GM06990 (cell line): ENCODE data around the gene DLK1.

Experiments
- DNase-seq: peaks from one replicate; pipeline ENCODE4 v3.0.0-alpha.2; 2011; ENCODE audit not compliant: insufficient read length; ENCODE audit errors: extremely low read depth
- H3K27me3 ChIP-seq: replicated peaks from 2 replicates; pipeline ENCODE4 v1.6.0; 2011; ENCODE audit warnings: low read length; ENCODE audit not compliant: control insufficient read depth, insufficient read depth
- H3K36me3 ChIP-seq: 2 replicates; pipeline ENCODE4 v1.5.1; 2011; ENCODE audit warnings: low read length; ENCODE audit not compliant: control insufficient read depth, insufficient read depth
- H3K4me3 ChIP-seq: replicated peaks from 2 replicates; pipeline ENCODE4 v1.5.1; 2011; ENCODE audit warnings: low read depth, mild to moderate bottlenecking, control low read depth, low read length
- TF ChIP-seq, protein P1 (sequence below): IDR thresholded peaks from 2 replicates; pipeline ENCODE4 v1.5.1; 2011; ENCODE audit warnings: low read length, control low read depth, mild to moderate bottlenecking, inconsistent platforms; ENCODE audit not compliant: insufficient read depth, poor library complexity, severe bottlenecking

The DLK1 gene

DNA sequence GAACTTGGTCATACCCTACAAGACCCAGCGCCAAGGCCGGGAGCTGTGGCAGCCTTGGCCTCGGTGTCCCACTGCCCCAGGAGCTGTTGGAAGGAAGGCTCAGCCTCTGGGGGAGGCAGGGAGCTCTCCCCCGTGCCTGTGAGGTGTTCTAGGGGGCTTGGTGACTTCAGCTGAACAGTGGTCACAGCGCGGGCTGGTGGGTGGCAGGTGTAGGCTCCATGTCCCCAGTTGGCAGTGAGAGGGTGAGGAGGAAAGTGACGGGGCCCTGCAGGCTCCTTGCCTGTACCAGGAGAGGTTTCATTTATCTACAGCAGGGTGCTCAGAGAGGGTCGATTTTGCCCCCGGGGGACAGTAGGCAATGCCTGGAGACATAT is 47.5 kb downstream of the DLK1 start:
- no peak for DNase-seq
- TF ChIP-seq, protein P1, sequence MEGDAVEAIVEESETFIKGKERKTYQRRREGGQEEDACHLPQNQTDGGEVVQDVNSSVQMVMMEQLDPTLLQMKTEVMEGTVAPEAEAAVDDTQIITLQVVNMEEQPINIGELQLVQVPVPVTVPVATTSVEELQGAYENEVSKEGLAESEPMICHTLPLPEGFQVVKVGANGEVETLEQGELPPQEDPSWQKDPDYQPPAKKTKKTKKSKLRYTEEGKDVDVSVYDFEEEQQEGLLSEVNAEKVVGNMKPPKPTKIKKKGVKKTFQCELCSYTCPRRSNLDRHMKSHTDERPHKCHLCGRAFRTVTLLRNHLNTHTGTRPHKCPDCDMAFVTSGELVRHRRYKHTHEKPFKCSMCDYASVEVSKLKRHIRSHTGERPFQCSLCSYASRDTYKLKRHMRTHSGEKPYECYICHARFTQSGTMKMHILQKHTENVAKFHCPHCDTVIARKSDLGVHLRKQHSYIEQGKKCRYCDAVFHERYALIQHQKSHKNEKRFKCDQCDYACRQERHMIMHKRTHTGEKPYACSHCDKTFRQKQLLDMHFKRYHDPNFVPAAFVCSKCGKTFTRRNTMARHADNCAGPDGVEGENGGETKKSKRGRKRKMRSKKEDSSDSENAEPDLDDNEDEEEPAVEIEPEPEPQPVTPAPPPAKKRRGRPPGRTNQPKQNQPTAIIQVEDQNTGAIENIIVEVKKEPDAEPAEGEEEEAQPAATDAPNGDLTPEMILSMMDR, result no peak
- Histone ChIP-seq H3K4me3 (no peak overlapping the region), H3K36me3 (no peaks in the 10 kb centered on the region), H3K27me3 (no peaks in the 10 kb centered on the region)

DNA sequence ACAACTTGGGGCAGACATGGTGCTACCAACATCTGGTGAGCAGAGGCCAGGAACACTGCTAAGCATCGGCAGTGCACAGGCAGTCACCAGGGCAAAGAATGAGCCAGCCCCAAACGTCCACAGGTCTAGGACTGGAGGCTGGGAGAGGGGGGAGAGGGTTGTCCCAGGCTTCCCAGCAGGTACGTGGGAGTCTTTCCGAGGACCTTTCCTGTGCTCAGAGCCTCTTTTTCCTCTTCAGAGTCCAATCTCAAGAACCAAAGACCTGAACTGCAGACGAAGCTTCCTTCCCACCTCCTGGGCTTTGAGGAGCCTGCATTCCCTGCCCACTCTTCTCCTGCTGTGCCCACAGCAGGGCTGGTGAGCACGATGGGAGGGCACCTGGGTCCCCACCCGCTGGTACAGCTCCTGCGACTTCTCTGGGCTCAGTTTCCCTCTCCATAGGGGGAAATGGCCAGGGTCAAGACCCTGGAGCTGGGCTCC is 48.7 kb downstream of the DLK1 start:
- TF ChIP-seq, protein P1, result no peak
- no peaks in the 10 kb centered on the region; the same call in 1 of the 2 replicates for H3K27me3 ChIP-seq
- no peaks in the 10 kb centered on the region for H3K36me3 ChIP-seq
- no peak overlapping the region for H3K4me3 ChIP-seq
- DNase-seq, result no peak

DNA sequence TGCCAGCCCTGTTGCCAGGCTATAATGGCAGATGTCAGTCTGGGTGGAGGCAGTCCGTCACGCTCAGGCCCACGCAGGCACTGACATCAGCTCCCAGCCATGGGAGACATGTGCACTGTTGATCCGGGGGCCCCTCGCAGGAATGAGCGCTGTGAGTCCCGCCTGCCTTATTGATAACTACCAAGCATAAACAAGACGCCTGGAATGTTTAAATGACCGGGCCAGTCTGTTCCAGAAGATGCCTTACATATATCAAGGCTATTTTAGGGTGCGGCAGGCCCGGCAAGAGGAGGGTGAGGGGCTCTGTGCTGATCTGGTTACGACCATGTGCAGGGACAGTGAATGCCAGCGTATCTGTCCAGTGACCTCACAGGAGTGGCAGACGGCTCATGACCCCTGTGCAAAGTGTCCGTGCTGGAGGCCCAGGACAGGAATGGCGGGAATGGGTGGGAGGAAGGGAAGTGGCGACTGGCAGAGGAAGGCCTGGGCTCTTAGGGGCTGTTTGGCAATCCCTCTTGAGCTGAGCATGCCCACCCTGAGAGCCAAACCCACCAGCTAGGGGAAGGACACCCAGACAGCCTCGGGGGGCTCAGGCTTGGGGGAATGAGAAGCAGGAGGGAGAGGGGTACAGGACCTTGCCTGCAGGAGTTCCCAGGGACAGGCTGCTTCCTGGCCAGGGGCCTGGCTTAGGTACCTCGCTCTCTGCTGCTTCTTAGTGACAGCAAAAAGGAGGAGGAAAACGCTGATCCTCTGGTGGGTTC is 49.3 kb downstream of the DLK1 start:
- Histone ChIP-seq H3K4me3 (no peak overlapping the region), H3K27me3 (no peaks in the 10 kb centered on the region; the same call in 1 of the 2 replicates), H3K36me3 (no peaks in the 10 kb centered on the region)
- TF ChIP-seq, protein P1, result no peak
- no peak for DNase-seq

DNA sequence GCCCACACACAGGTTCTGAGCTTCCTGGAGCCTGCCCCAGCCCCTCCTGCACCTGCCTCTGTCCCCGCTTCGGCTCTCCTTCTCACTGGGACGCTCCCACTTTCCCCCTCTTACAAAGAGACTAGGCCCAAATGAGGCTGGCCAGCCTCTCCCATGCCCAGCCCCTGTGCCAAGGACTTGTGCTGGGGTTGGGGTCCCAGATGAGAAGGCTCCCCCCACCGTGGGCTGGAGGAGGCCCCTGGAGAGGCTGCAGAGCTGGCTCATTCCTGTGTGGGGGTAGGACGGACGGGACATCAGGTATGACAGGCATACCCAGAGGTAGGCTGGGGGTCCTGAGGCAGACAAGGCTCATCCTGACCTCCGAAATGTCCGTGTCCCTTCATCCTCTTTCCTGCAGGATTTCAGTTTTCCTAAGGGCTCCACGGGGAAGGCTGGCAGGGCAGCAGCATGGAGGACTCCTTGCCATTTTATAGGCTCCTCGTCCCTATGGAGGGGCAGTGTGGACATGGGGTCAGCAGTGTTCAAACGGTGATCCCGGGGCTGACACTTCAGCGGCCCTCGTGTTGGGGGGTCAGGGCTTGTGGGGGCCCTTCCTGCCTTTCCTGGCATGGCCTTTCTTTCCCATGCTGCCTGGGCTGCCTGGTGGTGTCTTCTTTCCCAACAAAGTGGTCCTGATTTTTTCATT is 50.1 kb downstream of the DLK1 start:
- no peak for DNase-seq
- Histone ChIP-seq H3K27me3 (no peaks in the 10 kb centered on the region; the same call in 1 of the 2 replicates), H3K4me3 (no peak overlapping the region), H3K36me3 (no peaks in the 10 kb centered on the region)
- TF ChIP-seq, protein P1, result no peak

DNA sequence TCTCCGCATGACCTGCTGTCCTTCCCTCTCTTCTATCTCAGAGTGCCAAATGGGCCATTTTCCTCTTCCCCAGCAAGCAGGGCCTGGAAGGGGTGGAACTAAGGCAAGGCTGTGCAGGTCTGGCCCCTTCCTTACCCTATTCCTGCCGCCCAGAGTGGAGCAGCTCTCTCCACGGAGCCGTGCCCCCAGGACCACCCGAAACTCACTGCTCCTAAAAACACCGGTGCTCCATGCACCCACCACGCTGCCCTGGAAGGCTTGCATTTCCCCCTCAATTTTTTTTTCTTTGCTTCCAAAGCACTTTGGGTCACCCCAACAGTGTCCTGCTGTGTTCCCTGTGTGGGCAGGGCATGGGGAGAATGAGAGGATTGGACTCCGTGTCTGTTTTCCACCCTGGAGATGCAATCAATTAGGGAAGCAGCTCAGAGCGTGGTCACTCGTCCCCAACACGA is 50.7 kb downstream of the DLK1 start:
- TF ChIP-seq, protein P1, result no peak
- Histone ChIP-seq H3K36me3 (no peaks in the 10 kb centered on the region), H3K4me3 (no peak overlapping the region), H3K27me3 (no peaks in the 10 kb centered on the region; the same call in 1 of the 2 replicates)
- no peak for DNase-seq
